DMS79 treated with DMSO at 0.1 percent for 48 hours (cell line): ENCODE results near the gene SLC1A1.

Experiments used
- DNase-seq: peaks from one replicate; lab custom pipeline; 2025; lab: John Stamatoyannopoulos, UW

The SLC1A1 gene

DNA sequence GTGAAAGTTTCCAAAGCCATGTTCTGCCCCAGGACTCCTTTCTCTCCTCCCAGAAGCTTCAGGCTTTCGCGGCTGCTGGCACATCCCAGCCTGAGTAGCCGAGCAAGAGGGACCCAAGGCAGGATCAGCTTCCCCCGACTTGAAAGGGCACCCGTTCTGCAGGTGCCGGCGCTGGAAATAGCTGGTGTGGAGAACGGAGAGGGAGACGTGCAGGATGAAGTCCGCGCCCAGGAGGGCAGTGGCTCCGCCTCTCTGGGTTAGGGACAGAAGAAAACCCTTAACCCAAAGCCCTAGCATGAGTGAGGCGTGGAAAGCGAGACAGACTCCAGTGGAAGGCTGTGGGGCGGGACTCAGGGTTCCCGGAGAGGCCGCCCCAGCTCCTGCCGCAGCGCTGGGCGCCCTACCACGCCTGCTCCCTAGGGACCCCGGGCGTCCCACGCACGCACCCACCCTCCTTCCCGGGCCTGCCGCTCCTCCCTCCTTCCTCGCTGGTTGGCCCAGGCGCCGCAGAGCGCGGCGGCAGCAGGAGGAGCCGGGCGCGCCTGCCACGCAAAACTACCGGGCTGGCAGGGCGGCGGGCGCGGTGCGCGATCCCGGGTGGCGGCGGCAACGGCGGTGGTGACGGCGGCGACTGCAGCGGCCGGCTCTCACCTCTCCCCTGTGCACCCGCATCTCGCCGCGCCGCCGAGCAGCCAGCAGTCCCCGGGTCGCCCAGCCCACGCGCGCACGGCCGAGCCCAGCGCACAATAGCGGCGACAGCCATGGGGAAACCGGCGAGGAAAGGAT lies at the start of gene SLC1A1:
TSS of gene SLC1A1 (plus strand) at position 550 of the 786 bp plus-strand sequence. CDS start at position 762, 212 bp downstream.
- peak; percentile 11 for DNase-seq

DNA sequence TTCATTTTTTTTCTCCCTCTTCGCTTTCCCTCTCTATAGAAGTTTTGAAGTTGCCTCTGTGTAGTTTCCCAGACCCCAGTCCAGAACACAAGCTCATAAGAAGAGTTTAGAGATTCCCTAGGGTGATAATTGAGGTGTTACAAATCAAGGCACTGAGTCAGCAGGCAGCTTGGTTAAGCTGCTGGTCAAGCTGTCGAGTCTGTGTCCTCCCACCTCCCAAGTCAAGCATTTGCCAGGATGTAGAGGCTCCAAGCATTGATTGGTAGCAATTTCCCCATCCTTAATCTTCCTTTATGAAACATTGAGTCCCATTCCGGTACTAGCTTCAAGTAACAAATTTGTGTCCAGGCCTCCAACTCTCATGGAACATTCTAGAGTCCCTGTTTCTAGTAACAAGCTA lies 47.5 kb upstream of the SLC1A1 start:
- DNase-seq, result no peak

DNA sequence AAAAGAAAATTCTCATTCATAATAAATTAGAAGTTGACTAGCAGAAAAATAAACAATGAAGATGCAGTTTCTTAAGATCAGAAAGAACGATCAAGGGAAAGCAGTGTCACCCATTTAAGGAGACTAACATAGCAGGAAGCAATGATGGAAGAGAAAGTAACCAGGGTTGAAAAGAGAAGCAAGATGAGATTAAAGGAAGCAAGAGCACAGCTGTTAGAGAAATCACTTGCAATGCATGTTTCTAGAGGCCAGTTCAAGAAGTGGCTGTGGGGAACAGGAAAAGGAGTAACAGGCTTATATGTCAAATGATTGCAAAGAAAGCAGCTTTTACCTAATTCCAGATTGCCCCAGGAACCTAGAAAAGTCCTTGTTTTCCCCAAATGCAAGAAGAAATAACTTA lies 46.8 kb upstream of the SLC1A1 start:
- DNase-seq, result no peak

DNA sequence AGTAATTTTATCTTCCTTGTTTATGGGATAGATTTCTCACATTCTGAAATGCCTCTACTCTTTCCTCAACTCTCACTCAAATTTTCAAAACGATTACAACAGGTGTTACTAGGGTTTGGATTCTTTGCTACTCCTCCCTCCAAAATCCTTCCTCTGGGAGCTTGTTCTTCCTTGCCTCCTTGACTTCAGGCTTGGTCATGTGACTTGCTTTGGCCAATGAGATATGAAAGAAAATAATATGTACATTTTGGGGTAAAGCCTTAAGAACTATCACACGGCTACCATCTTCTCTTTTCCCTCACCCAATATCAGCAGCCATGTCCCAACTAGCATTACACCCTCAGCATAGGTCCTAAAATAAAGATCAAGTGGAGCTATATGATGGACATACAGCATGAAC lies 28.8 kb upstream of the SLC1A1 start:
- no peak for DNase-seq

- DNase-seq, result no peak
Observed at GRCh38 chr9:4463824-4464223, 26.4 kb upstream of the SLC1A1 start.

DNA sequence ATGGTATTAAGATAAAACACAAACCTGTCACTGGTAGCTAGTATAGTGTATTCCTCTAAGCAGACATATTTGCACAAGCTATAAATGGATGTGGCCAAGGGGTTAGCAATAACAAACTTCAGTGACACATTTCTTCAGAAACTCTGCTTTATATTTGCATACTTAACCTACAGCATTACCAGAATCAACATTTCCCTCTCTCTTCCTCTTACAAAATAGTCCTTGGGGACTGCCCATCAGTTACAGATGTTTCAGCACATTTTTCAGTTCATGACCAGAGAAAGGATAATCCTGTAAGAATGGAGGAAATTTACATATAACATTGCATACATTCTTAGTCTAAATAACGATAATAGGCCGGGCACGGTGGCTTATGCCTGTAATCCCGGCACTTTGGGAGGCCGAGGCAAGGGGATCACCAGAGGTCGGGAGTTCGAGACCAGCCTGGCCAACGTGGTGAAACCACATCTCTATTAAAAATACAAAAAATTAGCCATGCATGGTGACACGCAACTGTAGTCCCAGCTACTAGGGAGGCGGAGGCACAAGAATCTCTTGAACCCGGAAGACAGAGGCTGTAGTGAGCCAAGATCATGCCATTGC lies 25.3 kb upstream of the SLC1A1 start:
- no peak for DNase-seq

DNA sequence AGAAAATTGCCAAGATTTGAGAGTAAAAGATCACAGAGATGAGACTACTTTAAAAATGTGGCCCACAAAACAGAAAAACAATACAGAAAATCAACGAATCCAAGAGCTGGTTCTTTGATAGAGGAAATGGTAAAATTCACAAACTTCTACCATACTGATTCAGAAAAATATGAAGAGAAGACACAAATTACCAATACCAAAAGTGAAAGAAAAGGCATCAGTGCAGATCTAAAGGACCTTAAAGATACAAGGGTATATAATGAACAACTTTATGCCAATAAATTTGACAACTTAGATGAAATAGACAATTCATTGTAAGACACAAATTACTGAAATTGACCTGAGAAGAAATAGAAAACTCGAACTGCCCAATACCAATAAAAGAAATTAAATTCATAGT lies 24.4 kb upstream of the SLC1A1 start:
- no peak for DNase-seq

- no peak for DNase-seq
Observed at GRCh38 chr9:4475301-4475700, 15.0 kb upstream of the SLC1A1 start.

DNA sequence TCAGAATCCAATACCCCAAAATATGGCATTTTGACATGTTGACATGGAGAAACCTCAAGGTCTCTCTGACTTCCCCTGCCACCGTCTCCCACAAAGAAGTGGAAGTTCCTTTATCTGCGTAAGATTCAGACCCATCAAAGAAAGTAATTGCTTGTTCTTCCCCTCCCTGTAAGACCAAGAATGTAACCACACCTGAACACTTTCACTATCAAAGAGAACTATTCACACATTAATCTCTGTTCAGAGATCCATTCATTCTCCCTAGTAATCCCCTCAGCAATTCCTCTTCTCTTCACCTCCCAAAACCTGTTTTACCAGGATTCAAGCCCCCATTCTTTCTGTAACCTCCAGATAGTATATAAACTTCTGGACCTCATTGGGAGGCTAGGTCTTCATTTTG lies 4.1 kb upstream of the SLC1A1 start:
- DNase-seq, result no peak

- DNase-seq, result no peak
Observed at GRCh38 chr9:4489562-4489918, 728 bp upstream of the SLC1A1 start.

- DNase-seq, result no peak
Observed at GRCh38 chr9:4490705-4491625, 697 bp downstream of the SLC1A1 start.

DNA sequence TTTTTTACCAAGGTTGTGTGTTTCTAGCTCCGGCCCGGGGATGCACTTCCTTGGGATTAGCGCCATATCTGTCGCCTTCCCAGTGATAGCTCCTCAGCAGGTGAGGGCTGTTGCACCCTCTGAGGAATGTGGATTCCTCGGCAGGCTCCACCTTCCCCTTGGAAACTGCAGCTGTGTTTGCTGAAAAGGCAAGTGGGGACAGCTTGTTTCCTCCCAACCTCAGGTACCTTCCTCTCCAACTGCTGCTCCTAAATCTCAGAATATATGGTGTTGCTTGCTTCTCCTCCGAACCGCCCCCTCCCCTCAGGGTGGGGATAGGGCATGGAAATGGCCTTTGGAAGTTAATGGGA lies 1.3 kb downstream of the SLC1A1 start:
- no peak for DNase-seq

- DNase-seq, result no peak
Observed at GRCh38 chr9:4494332-4494731, 4.1 kb downstream of the SLC1A1 start.

- no peak for DNase-seq
Observed at GRCh38 chr9:4494806-4495205, 4.5 kb downstream of the SLC1A1 start.

- DNase-seq, result no peak
Observed at GRCh38 chr9:4495537-4495936, 5.3 kb downstream of the SLC1A1 start.

DNA sequence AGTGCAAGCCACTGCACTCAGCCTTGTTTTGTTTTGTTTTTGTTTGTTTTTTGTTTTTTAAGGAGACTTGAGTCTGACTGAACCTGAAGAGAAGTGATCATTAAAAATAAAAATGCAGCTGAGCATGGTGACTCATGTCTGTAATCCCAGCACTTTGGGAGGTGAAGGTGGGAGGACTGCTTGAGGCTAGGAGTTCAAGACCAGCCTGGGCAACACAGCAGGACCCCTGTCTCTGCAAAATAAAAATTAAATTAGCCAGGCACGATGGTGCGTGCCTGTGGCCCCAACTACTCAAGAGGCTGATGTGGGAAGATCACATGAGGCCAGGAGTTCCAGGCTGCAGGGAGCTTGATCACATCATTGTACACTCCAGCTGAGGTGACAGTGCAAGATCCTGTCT lies 6.2 kb downstream of the SLC1A1 start:
- DNase-seq, result no peak

- DNase-seq, result no peak
Observed at GRCh38 chr9:4497395-4497794, 7.1 kb downstream of the SLC1A1 start.

- peak; percentile 29 for DNase-seq
Observed at GRCh38 chr9:4497855-4498254, 7.6 kb downstream of the SLC1A1 start.

- peak; percentile 90 for DNase-seq
Observed at GRCh38 chr9:4499917-4500316, 9.6 kb downstream of the SLC1A1 start.

GRCh38 chr9:4501147-4501507 lies 10.9 kb downstream of the SLC1A1 start:
- DNase-seq, result no peak

DNA sequence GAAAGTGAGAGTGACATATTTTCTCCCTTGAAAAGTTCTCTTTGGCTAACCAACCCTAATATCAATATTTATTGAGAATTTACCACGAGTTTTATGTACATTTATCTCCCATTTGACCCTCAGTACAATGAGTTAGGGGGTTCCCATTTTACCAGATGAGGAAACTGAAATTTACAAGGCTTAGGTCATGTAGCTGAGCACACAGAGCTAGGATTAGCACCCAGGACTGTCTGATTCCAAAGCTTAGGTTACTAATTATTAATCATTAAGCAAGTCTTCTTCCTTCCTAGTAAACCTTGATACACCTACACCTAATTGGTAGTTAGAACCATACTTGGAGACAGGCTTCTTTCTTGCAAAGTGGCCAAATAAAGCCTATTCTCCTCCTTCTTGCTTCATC lies 12.2 kb downstream of the SLC1A1 start:
- no peak for DNase-seq

DNA sequence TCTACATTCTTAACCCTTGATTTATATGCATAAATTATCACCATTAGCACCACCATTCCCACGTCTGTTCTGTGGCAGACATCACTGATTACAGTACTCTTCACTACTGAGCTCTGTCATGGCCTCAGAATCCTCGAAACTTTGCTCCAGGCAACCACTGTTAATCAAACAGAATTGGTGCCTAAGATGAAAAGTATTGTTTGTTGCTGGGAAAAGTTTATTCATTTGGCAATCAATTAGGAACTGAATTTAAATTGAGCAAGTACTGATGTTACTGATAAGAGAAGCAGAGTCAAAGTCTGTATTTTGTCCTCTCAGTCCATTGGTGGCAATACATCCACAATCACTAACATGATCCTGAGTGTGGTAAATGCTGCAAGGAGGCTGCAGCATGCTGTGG lies 12.8 kb downstream of the SLC1A1 start:
- no peak for DNase-seq

DNA sequence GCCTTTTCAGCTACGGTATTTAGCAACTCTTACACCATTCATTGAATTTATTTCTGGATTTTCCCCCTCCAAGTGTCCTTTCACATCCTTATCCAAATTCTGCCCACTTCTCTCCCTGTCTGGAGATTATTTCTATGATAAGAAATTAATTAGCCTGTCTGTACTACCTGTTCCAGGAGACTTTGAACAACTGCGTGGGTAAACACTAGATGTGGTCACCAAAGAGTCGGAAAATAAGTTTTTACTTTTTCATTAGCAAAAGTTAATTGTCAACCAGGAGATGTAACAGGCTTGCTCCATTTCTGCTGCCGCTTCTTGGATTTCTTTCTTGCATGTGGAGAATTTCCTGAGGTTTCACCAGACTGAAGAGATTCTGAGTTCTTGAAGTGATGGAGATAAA lies 14.0 kb downstream of the SLC1A1 start:
- DNase-seq, result no peak
